NCI-H345 (cell line): Measurements from ENCODE around the gene PTPN5.

ENCODE experiments used
- DNase-seq: peaks from one replicate; lab custom pipeline; 2025; lab: John Stamatoyannopoulos, UW

PTPN5 gene

GRCh38 chr11:18739685-18740084, 51.9 kb downstream of the PTPN5 start:
- no peak for DNase-seq

DNA sequence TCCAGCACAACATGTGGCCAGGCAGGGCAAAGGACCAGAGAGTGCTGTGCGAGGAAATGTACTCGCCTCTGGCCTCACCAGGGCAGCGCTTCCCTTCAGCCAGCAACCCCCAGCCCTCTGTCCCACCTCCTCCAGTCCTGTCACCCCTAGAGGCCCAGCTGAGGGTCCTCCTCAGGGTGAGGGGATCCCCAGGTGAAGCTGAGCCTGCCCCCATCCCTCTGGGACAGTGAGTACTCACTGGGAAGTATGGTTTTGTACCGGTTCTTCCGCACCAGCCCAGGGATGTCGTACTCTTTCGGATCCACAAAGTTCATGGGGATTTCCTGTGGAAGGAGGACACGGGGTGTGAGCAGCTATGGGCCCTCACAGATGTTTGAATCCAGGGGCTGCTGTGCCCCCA, 54.0 kb downstream of the PTPN5 start:
- DNase-seq, result no peak

- no peak for DNase-seq
These were observed 54.9 kb downstream of the PTPN5 start for GRCh38 chr11:18736590-18737148.

GRCh38 chr11:18733202-18733601, 58.4 kb downstream of the PTPN5 start:
- no peak for DNase-seq

- peak; percentile 51 for DNase-seq
These were observed 59.4 kb downstream of the PTPN5 start for GRCh38 chr11:18731949-18732821.

- no peak for DNase-seq
These were observed 60.2 kb downstream of the PTPN5 start for GRCh38 chr11:18731441-18731840.

DNA sequence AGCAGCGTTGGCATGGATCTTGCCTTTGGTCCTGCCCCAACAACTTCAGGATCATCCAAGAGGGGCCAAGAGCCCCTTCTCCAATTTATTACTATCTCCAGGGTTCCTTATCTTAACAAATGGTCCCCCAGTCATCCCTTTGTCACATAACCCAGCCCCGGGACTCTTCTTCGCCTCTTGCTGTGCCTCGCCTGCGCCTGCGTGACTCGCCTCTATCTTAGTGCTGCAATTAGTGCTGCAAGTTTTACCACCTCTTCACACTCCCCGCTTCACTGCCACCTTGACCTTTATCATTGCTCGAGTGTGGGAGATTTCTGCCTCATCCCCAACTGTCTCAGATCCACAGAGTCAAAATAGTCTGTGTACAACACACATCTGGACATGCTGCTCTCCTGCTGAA, 61.6 kb downstream of the PTPN5 start:
- no peak for DNase-seq

GRCh38 chr11:18729426-18729825, 62.2 kb downstream of the PTPN5 start:
- DNase-seq, result no peak

- no peak for DNase-seq
These were observed 62.9 kb downstream of the PTPN5 start for GRCh38 chr11:18728658-18729057.

DNA sequence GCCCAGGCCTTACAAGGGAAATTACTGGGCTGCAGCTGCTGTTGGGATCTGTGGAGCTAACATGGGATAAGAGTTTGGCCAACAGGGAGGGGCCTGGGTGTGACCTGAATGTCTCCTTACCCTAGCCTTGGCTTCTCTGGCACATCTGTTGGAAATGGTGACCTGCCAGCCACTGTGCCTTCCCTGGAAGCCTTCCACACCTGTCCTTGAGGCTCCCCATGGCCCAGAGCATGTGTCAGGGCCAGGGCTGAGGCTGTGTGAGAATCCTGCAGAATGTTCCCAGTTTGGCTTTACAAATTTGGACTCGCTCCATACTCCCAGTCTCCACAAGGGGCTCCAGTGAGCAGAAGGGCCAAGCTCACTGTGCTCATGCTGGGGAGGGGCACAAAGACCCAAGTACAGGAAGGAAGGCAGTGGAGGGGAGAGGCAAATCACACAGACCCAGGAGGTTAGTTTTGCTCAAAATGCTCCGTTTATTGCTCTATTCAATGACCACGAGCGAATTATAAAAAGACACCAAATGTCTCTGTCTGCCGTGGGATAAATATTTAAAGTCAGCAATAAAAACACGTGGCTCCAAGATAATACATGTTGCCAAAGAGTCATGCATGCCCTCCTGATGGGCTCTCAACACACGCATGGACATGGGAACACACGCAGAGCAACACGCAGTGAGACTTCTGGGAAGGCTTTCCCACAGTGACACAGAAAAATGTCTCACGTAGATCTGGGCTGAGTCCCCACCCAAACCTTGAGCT, 63.9 kb downstream of the PTPN5 start:
- DNase-seq, result peak; percentile 42

DNA sequence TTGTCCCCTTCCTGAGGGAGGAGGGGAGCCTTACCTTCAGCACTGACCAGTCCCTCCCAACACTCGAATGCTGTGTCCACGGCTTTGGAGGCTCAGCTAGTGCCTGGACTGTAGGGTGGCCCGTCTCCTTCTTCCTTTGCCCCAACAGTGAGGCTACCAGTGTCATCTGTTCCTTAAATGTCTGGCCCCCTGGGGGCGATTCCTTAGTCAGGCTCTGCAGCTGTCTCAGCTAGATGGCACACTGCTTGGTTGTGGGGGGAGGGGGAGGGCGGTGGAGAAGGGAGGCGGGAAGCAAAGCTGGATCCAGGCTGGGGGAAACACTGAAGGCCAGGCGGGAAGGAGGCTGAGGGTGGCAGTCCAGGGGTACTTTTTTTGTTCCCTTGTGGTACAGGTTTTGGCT, 65.6 kb downstream of the PTPN5 start, which contains the start of gene IGSF22:
Gene IGSF22, minus strand, starts transcription at position 149 of the 400 bp plus-strand sequence. CDS start 1,952 bp downstream, outside the sequence.
- DNase-seq, result no peak

DNA sequence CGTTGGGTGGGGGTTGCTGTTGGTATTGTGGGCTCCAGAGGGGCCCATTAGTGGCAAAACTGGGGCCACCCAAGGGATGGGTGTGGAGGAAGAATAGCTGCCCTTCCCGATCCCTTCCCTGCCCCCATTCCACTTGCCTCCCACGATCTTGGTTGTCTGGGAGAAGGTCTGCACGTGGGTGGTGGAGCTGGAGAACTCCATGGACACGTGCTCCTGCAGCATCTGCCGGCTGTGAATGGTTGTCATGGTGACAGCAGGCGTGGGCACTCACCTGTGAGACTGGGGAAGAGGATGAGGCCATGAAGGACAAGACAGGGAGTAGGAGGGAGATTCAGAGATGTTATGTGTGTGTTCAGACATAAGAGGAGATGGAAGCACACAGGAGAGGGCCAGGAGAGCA, 67.6 kb downstream of the PTPN5 start:
- peak; percentile 39 for DNase-seq

DNA sequence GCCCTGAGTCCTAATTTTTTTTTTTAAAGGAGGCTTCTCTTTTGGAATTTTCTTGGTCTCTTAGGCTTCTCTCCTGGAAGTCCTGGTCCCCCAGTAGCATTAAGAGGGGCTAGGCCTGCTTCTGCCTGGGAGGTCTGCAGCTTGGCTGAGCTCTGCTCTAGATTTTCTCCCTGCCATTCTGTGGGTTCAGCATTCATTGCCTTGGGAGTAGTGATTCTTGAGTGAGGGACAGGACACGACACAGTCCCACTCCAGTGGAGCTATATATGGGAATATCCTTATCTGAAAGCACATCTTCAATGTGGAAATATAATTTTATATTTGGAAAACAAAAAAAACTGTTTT, 69.3 kb downstream of the PTPN5 start:
- DNase-seq, result no peak

DNA sequence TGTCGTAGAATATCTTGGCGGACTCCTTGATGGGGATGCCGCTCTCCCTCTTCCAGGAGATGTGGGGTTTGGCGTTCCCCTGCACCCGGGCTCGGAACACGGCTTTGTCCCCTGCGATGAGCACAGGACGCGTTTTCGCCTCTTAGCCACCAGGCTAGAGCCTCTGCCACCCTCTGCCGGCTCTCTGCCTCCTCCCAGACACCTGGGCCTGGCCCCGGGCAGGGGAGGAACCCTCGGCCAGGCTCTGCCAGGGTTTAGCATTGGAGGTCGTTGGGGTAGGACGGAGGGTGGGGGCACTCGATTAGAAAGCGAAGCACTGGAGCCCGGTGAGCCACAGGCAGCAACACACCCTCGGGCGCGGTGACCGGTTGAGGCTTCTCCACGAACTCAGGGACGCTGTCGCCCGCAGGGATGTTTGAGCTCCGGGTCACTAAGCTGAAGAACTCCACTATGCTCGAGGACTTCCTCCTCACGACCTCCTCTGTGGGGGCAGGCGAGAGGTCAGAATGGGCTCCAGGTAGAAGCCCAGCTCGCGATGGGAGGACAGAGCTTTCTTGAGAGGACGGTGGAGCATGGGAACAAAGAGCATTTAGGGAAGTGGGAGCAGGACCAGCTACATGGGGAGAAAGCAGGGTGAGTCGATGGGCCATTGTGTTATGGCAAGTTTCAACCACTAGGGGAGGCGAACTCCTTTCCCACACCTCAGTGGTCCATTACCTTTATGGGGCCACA, 69.9 kb downstream of the PTPN5 start:
- DNase-seq, result peak; percentile 14

DNA sequence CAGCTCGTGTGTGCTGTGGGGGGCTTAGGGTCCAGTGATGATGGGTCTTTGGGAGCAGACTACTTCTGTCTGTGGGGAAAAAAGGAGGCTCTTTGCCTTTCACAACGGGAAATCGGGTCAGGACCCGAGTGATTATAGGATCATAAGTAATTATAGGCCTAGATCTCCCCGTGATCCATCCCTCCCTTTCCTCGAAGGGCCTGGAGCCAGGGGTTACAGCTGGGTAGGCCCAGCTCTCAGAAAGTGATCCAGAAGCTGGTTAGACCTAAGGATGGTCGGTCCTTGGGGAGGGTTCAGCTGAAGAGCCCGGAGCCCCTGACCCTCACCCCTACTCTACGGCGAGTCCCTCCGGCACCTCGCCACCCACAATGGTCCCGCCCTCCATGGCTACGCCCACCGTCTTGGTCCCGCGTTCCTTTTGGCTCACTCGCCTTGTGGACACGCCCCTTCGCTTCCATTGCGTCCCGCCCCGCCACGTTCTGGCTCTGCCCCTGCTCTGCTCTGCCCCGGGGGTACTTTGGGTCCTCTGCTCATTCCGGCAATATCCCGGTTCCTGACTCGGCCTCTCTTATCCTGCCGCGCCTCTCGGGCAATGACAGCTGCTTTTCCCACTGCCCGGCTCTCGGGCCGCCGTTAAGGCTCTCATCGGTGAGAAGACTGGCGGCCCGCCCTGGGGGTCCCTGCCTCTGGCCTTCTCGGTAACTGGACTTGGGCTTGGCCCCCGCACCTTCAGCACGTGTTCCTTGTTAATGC, 70.6 kb downstream of the PTPN5 start:
- no peak for DNase-seq

- no peak for DNase-seq
These were observed 71.3 kb downstream of the PTPN5 start for GRCh38 chr11:18720091-18720807.

DNA sequence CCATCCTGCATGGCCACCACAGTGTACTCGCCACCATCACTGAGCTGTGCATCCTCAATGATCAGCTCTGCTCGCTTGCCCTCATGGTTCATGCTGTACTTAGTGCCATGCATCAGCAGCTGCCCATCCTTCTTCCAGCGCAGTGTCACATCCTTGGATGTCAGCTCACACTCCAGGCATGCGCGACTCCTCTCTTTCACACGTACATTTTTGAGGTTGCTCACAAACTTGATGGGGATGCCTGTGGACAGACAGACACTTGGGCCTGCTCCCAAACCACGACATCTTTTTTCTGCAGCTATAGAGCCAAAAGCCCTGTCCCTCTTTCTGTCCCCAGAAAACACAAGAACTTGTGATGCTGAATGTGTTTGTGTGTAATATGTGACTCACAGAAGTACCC, 76.1 kb downstream of the PTPN5 start:
- DNase-seq, result no peak

DNA sequence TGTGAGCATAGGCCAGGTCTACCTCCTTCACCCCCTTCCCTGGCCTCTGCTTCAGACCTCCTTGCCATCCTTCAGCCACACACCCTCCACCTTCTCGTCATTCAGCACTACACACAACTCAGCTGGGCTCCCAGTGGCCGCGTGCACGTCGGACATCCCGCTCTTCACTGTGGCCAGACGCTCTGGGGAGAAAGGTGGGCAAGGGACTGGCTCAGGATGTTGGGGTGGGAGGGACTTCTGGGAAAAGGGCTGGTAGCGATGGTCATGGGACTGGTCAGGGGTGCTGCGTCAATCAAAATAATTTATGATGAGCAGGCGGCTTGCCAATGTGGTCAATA, 77.2 kb downstream of the PTPN5 start:
- DNase-seq, result no peak

- DNase-seq, result no peak
These were observed 77.8 kb downstream of the PTPN5 start for GRCh38 chr11:18713646-18714442.

GRCh38 chr11:18710545-18710944, 81.1 kb downstream of the PTPN5 start:
- DNase-seq, result no peak
